GM21381 (cell line): ENCODE results near the gene SPPL3.
"Not testable (repeated sequence)": the region's sequence is repeated elsewhere in the genome, so short reads cannot be mapped to it uniquely, and the experiment has no call there.

Source experiments
- ATAC-seq: cut with Tn5 transposase; IDR thresholded peaks from one replicate; pipeline ENCODE4 v1.9.1; 2021; ENCODE audit warnings: mild to moderate bottlenecking, moderate library complexity; ENCODE audit not compliant: unreplicated experiment

The SPPL3 gene

DNA sequence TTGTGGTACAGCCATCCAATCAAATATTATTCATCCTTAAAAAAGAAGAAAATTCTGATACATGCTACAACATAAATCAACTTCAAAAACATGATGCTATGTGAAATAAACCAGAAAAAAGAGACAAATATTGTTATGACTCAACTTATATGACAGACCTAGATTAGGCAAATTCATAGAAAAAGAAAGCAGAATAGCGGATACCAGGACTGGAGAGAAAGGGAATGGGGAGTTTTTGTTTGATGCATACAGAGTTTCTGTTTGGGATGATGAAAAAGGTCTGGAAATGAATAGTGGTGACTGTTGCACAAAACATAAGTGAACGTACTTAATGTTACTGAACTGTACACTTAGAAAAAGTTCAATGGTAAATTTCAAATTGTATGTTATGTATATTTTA lies 82.3 kb downstream of the SPPL3 start:
- no peak for ATAC-seq

DNA sequence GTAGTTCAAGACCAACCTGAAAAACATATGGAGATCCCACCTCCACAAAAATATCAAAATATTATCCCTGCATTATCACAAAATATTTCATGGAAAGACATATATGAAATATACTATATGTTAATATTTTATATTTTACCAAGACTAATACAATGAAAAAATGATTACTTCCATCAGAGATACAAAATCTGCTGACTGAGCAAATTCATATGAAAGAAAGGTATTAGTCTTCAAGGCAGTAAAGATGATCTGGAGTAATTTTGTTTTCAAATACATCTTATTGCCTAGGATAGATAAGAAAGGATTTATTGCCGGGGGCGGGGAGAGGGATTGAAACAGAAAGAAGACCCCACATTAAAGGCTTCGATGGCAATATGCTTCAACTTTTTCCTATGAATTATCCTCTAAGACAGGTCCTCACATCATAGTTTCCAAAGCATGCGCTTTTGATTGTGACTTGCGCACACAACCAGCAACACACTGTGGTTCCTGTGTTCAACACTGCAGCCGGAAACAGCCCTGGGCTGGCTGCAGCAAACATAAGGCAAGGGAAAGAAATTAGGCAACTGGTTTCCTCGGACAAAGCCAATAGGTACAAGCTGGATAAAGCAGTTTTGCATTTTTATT lies 83.2 kb downstream of the SPPL3 start:
- no peak for ATAC-seq

DNA sequence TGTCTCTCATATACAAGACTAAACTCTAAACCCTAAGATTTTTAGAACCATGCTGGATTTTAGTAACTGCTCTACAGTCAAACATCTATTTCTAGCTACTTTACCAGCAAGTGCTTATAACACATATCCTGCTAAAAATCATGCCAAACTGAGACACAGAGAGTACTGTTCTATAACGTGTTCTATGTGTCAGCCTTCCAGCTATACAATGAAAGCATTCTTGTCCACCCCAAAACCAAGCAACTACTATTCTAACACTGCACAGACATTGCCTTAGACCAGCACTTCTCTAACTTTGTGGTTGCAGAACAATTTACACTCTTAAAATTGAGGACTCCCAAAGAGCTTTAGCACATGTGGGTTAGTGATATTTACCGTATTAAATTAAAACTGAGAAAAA lies 85.7 kb downstream of the SPPL3 start:
- ATAC-seq, result no peak

DNA sequence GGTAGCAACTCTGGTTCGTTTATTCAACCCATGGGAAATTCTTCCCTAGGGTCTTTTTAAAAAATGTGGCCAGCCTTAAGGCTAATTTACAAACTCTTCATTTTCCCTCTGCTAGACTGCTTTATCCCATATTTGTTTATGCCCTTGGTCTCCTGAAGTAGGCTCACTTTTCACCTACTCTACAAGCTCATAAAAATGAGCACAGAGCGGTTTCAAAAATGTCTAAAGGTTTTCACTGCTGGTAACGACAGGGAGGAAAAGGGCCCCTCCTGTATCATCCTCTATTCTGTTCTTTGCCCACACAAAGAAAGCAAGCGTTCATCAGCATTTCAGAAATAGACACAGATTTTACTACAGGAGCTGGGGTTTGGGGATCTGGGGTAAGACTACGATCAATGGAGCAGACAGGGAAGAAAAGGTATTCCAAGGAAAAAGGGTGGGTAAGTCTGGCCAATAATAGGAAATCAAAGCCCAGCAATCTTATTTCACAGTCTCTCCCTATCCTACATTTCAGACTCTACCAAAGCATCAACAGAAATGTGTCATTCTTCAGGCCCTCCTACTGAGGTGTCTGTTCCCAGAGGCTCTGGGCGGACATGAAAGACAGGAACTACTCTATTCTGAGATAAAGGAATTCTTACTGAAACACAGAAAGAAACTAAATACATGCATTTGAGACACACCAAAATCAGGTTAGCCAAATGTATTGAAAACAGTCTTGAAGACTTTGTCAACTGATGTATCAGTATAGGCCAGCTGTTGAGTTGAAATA lies 86.4 kb downstream of the SPPL3 start:
- ATAC-seq, result no peak

DNA sequence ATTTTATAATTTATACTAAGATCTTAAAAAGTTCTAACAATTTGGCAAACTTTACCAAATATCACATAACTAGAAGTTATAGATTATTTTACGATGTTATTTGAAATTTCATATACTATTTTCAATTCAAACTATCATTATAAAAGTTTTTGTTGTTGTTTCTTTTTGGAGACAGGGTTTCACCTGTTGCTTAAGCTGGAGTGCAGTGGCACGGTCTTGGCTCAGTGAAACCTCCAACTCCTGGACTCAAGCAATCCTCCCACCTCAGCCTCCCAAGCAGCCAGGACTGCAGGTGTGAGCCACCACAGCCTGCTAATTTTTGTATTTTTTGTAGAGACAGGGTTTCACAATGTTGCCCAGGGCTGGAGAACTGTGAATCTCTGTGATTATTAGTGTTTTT lies 87.8 kb downstream of the SPPL3 start:
- no peak for ATAC-seq

DNA sequence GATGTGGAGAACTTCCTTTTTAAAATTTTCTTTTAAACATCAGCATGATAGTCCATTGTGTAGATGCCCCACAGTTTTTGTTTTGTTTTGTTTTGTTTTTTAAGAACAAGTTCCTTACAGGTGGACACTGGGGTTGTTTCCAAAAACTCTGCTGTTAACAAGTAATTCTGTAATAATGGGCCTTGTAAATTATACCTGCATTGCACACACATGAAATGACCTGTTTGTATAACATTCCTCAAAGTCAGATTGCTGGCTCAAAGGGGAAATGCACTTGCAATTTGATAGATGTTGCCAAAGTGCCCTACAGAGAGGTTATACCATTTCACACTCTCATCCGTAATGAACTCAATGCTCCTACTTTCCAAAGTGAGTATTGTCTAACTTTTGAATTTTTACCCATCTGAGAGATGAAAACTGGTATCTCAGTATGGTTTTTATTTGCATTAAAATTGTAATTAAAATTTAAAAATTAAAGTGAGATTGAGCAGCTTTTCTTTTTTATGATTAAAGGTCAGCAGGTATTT lies 89.2 kb downstream of the SPPL3 start:
- no peak for ATAC-seq

DNA sequence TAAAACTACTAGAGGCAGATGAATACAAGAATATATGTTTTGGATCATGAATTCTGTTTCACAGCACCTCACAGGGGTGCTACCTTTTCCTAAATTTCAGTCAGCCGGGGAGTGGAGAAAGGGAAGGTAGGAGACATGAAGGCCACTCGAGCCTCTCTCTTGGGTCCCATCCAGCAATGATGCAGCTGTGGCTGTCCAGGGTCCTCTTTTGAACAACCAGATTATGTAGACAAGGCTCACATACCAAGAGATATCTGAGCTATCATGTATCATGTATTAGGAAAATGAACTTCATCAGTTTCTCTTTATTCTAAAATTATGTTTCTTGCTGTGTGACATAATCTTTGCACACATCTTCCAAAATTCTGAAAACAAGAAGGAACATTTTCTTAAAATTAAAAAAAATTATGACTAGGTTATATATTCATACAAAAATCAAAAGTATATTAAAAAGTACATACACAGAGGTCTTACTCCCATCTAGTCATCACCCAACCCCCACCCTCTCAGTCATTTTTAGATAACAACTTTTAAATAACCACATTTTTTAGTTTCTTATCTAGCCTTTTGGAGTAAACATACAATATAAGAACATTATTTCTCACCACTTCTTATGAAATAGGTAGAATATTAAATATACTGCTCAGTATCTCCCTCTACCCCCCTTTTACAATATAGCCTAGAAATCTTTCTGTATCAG lies 89.8 kb downstream of the SPPL3 start:
- ATAC-seq, result no peak

DNA sequence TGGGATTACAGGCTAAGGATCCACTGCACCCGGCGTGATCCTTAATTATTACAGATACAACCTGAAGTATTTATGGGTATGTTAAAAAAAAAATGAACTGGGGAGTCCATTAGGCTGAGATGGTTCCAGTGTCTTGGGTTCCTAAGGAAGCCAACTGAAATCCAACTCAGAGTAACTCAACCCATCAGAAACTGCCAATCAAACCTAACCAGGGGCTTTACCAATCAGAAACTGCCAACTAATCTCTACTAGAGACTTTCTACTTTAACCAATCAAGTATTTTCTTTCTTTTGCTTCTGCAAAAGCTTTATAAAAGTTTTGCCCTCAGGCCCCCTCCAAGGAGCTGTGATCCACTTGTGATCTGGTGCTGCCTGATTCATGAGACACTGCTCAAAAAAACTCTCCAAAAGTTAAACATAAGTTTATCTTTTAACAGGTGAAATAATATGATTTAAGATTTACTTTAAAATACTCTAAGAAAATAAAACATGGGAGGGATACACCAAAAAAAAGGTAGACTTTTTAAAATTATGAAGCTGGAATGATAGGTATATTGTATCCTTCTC lies 90.5 kb downstream of the SPPL3 start:
- ATAC-seq, result no peak

DNA sequence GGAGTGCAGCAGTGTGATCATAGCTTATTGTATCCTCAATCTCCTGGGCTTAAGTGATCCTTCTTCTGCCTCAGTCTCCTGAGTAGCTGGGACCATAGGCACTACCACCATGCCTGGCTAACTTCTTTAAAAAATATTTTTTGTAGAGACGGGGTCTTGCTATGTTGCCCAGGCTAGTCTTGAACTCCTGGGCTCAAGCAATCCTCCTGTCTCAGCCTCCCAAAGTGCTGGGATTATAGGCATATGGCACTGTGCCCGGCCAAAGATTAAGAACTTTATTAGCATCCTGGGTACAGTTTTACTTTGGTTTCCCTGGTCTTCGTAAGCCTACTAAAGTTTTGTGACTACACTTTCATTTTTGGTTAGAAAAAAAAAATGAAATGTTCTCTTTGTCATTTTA lies 94.1 kb downstream of the SPPL3 start:
- no peak for ATAC-seq

DNA sequence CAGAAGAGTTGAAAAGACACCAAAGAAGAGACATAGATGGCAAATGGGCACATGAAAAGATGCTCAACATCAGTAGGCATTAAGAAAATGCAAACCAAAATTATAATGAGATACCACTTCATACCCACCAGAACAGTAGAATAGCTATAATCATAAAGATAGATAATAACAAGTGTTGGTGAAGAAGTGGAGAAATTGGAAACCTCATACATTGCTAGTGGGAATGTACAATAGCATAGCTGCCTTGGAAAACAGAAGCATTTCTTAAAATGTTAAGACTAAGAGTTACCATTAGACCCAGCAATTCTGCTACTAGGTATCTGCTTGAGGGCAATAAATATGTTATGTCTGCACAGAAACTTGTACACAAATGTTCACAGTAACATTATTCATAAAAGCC lies 99.7 kb downstream of the SPPL3 start:
- ATAC-seq, result no peak

DNA sequence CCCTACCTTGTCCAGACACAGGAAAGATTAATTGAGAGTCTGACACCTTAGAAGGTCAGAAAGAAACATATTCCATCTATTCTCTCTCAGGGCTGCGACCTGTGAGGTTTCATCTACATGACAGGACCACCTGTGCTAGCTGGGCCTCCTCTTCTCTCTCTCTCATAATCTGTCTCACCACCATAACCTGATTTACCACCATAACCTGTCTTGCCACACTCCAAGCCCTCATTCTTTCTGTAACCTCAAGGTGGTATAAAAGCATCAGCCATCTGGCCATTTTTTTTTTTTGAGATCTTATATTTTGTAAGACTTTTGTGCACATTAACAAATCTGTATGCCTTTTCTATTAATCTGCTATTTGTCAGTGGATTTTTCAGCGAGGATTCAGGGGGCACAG lies 103.0 kb downstream of the SPPL3 start:
- ATAC-seq, result no peak

DNA sequence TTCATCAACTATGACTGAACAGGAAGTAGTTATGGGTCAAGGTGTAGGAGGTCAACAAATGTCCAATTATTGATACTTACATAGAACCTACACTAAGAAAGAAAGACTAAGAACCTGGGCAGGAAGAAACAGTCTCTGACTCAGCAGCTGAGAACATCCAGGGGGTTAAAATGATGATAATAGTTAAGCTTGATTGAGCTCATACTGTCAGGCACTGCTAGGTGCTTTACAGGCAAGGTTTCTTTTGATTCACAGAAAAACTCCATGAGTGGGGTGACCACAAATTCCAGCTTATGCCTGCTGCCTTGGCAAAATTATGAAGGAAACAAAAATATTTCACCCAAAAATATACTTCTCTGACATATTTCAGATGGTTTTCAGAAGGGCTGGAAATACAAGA lies 103.5 kb downstream of the SPPL3 start:
- ATAC-seq, result no peak

DNA sequence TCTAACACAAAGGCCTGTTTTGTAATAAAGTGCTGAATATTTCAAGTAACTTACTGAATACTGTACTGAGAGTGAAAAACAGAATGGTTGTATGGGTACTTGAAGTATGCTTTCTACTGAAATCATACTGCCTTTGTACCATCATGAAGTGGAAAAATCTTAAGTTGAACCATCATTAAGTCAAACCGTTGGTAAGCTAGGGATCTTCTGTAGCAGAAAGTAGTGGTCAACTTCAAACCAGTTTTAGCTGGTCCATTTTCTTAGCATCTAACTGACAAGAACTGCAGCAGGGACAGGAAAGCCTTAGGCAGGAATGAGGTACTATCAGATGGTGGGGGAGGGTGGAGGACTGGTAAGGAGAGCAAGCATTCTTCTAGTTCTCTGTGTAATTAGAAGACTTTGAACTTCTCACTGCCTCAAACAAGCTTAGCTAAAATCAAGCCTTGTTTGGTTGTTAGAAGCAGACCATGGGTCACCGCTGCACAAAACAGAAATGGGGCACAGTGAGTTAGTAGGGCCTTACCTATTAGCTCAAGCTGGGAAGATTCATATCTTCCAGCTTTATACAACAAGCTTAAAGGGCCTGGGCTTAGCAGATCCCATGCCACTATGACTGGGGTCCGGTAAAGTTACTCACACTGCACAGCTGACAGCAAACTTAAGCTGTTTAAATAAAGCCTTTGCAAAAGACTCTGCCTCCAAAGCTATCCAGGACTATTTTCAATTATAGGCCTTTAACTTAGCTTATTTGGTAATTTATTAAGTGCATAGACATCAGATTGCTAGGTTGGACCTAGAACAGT lies 104.7 kb downstream of the SPPL3 start:
- ATAC-seq, result no peak

DNA sequence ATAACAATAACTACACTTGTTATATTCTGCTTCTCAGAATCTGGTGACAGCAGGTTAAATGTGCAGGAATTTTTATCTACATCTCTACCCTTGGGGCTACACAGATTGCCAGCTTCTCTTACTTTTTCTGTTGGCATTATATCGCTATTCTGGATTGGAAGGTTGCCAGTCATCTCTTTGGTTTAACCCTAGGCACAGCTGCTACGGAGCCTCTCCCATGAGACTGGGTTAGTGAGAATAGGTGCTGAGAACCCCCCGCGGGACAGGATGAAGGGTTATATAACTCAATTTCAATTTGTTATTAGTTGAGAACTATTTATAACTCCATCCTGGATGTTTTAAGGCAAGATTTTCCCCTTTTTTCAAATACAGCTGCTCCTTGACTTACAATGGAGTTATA lies 105.5 kb downstream of the SPPL3 start:
- no peak for ATAC-seq

DNA sequence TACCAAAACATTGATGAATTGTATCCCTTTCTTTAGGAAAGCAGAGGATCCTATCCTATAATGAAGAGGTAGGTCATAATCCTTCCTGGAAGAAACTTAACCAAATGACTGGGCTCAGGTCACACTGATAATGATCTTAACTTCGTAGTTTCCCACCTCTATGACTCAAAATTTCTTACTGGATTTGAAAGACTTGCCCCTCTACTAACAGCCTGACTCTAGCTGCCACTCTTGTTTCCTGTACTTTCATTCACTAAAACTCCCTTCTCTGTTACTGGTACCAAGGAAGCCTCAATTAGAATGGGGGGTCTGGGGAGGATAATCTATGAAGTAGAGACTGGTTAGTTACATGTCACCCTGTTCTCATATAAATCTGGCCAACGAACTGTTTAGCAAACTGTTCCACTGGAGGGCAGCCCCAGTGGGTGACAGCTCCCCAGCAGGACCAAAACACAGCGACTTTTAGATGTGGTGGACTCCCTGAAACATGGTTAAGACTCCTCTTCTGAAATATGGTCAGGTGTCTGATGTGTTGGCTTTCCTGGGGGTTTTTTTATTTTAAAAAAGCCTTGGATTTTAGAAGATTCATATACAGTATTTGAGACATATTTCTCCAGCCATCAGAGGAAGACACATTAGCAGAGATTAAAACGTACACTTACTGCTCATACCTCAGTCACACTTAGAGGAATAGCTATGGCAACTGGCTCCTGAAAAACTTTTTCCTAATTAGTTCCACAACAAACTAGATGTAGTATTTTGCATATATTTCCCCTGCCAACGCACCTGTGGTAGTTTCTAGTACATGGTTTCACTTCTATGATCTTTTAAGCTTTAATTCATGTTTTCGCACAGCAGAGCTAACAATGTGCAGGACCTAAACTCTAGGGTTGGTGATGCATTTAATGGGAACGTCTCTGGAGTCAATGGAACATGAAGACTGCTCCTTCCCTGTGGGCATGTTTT lies 106.2 kb downstream of the SPPL3 start:
- no peak for ATAC-seq

DNA sequence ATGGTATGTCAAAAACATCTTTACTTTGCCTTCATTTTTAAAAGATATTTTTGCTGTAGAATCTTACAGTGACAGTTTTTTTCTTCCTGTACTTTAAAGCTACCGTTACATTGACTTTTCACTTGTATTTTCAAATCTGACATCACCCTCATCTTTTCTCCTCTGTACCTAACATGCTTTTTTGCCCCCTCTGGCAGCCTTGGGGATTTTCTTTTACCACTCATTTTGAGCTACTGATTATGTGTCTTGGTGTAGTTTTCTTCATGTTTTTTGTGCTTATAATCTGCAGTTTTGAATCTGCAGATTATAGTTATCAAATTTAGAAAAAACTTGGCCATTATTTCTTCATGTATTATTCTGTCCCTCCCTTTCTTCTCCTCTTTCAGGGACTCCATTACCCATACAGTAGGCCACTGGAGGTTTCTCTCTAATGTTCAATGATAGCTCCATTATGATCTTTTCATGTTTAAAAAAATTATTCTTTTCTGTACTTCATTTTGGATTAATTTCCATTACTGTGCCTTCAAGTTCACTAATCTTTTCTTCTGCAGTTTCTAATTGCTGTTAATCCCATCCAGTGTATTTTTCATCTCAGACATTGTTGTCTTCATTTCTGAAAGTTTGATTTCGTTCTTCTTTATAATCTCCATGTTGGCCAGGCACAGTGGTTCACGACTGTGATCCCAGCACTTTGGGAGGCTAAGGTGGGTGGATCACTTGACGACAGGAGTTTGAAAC lies 108.5 kb downstream of the SPPL3 start:
- ATAC-seq, result no peak

DNA sequence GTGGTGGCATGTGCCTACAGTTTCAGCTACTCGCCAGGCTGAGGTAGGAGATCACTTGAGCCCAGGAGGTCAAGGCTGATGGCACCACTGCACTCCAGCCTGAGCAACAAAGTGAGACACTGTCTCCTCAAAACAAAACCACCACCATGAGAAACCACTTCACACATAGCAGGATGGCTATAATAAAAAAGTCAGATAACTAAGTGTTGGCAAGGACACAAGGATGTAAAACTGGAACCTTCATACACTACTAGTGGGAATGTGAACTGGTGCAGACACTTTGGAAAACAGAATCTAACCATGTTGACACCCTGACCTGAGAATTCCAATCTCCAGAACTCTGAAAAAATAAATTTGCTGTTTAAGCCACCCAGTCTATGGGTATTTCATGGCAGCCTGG lies 110.8 kb downstream of the SPPL3 start:
- no peak for ATAC-seq

DNA sequence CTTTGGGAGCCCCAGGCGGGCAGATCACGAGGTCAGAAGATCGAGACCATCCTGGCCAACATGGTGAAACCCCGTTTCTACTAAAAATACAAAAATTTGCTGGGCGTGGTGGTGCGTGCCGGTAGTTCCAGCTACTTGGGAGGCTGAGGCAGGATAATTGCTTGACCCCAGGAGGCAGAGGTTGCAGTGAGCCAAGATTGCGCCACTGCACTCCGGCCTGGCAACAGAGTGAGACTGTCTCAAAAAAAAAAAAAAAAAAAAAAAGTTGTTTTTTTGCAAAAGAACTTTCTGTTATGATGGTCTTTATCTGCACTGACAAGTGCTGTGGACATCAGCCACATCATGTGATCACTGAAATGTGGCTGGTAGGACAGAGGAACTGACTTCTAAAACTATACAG lies 111.7 kb downstream of the SPPL3 start:
- not testable (repeated sequence) for ATAC-seq

DNA sequence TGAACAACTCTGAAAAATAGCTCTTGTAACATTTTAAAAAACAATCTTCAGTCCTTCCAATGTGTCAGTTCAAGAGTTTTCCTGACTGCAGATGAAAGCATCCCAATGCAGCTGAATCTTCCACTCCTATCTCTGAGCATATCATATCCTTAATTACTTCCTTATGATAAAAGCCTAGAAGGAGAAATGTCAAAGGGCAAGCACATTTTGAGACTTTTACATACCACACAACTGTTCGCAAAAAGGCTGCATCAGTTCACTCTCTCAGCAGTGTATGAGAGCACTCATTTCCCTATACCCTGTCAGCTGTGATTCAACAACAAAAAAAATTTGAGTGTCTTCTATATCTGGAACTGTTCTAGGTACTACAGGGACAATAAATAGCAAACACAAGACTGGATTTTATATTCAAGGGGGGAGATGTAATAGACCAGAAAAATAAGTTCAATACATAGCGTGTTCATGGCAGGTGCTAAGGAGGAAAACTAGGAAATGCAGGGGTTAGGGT lies 112.4 kb downstream of the SPPL3 start:
- no peak for ATAC-seq
